Retinal pigment epithelial cell (primary cell): ENCODE results near the gene FKBP5.

Experiments used
- DNase-seq: peaks from one replicate; pipeline ENCODE4 v3.0.0-alpha.2; 2010; ENCODE audit warnings: low read depth
- H3K4me3 ChIP-seq: 2 replicates; pipeline ENCODE4 v1.5.1; 2011; ENCODE audit warnings: mild to moderate bottlenecking, low read length, control low read depth, moderate library complexity
- TF ChIP-seq, protein P1 (sequence below): conservative IDR thresholded peaks from 2 replicates; pipeline ENCODE4 v1.5.1; 2011; ENCODE audit warnings: low read depth, low read length, control low read depth, inconsistent platforms

The FKBP5 gene

DNA sequence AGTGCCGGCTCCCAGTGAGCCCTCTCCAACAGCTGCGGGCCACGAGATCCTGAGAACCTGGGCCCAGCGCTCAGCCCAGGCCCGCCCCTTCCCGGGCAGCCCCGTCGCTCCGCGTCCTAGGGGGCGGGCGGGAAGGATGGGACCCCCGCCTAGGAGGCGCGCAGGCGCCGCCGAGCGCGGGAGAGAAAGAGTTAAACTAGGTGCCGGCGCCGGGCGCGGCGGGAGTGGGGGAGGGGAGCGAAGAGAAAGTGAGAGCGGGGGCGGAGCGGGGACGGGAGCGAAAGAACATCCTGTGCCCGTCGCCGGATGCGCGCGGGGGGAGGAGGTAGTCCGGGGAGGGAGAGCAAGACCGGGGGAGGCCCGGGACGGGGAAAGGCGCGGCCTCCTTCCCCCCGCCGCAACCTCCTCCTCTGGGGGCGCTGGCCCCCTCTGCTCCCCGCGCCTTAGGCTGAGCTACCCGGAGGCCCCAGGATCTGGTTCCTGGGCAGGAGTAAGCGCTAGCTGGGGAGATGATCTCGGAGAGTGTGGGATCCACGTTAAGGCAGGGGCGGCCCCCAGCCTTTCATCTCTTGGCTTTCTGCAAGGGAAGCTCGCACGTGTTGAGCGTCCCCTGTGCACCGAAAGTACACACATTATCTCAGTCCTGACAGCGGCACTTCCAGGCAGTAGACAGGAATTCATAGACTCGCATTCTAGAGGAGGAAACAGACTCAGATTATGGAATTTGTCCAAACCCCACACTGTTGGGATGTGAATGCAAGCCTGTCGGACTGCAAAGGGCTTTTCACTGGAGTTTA is 43.2 kb upstream of the FKBP5 start:
- peak overlapping the region; percentile 62 for H3K4me3 ChIP-seq
- DNase-seq = peak; percentile 59
- TF ChIP-seq, protein P1, sequence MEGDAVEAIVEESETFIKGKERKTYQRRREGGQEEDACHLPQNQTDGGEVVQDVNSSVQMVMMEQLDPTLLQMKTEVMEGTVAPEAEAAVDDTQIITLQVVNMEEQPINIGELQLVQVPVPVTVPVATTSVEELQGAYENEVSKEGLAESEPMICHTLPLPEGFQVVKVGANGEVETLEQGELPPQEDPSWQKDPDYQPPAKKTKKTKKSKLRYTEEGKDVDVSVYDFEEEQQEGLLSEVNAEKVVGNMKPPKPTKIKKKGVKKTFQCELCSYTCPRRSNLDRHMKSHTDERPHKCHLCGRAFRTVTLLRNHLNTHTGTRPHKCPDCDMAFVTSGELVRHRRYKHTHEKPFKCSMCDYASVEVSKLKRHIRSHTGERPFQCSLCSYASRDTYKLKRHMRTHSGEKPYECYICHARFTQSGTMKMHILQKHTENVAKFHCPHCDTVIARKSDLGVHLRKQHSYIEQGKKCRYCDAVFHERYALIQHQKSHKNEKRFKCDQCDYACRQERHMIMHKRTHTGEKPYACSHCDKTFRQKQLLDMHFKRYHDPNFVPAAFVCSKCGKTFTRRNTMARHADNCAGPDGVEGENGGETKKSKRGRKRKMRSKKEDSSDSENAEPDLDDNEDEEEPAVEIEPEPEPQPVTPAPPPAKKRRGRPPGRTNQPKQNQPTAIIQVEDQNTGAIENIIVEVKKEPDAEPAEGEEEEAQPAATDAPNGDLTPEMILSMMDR = no peak

DNA sequence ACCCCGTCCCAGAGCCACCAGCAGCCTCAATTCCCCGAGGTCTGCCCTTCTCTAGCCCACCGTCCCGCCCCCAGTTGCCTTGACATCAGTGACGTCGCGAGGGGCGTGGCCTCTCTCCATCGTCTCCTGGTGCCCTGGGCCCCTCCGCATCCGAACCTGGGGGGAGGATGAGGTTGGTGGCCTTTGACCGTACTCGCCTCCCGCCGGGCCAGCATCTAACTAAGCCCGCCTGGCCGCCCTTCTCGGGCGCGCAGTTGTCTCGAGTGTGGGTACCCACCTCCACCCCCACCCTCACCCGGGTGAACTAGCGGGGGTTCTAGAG is 42.7 kb upstream of the FKBP5 start:
- peak; percentile 64 for DNase-seq
- TF ChIP-seq, protein P1 = no peak
- H3K4me3 ChIP-seq = peak overlapping the region; percentile 62

- no peak for DNase-seq
- TF ChIP-seq, protein P1 = no peak
- peak overlapping the region; percentile 40 for H3K4me3 ChIP-seq
These were observed 42.2 kb upstream of the FKBP5 start for GRCh38 chr6:35730745-35731413.

DNA sequence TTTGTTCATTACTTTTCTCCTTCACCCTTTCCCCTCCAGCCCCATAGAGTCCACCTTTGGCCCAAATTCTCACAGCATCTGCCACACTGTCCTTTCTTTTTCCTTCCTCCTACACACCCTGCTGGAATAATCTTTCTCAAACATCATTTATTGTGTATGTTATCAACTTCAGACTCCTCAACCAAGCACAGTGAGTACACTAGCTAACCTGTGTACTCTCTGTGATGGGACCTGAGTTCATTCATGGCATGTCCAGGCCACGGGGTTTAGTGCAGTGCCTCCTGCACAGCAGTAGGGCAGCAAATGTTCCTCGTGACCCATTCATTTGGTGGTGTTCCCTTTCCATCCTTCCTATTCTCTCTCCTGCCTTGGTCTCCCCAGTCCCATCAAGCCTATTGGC is 41.0 kb upstream of the FKBP5 start:
- TF ChIP-seq, protein P1 = no peak
- H3K4me3 ChIP-seq = no peak overlapping the region
- no peak for DNase-seq

DNA sequence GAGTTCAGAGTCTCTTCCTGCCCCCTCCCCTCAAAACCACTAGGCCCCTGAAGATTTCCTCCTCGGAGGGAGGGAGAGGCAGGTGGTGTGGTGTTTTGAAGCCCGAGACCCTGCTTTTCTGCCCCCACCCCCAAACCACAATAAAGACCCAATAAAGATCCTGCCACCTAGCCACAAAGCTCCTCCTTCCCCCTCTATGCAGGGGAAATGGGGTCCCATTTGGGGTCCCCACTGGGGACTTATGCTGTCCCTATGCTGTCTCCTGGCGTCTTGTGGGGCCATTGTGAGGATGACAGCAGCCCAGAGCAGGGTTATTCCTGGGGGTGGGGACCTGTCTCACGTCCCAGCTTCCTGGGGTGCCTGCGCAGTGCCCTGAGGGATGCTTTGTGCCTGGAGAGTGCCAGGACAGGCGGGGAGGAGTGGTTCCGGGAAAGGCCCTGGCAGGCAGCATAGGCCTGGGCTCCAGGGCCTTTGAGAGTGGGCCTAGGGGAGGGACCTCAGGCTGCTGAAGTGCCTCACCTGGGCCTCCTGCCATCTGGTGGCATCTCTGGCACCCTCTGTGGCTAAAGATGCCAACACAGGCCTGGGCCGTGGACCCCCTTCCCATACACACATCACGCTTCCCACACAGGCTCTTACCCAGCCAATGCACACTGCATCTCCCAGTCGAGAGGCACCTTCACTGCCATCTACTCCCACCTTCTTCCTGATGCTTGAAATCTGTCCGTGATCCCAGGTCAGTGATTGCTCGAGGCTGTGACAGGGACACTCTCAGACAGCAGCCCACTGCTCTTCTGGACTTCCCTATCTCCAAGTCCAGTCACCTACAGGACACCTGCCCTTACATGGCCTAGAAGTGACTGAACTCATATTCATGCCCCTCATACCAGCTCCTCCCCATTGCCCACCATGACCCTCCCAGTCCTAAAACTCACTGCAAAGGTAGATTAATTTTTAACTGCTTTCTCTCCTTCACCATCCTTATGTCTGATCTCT is 40.3 kb upstream of the FKBP5 start:
- TF ChIP-seq, protein P1 = no peak
- H3K4me3 ChIP-seq = no peak overlapping the region
- DNase-seq = no peak

DNA sequence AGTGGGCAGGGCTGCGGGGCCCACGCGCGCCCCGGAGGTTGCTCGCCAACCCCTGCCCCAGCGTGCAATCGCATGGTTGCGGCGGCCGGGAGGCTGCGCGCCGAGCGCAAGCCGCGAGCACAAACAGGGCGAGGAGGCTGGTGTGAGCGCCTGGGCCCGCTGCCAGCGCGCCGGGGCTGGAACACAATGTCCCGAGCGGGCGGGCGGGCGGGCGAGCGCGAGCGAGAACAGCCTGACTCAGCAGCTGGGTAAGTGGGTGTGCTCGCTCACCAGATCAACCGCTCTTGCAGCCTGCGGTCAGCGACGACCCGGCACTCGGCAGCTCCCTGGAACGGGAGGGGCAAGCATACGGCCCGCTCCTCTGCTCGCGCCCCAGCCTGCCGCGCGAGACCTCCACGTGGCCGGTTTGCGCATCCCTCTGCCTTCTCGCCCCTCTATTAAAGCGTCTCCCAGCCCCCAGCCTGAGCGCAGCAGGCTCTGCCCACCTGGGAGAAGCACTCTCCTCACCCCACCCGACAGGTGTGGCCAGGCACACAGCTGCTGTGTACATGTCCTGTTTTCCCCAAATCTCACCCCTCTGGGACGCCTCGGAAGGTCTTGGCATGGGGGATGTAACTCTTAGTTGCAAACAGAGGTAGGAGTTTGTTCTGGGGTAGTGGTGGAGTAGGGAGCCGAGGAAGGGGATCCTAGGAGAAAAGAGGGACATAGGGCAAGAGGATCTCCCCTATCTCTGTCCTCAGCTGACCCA is 39.4 kb upstream of the FKBP5 start:
- peak overlapping the region; percentile 52 for H3K4me3 ChIP-seq
- TF ChIP-seq, protein P1 = no peak
- DNase-seq = peak; percentile 94
